WERI-Rb-1 (cell line): ENCODE measurements around the gene PCSK6.

Experiments used
- DNase-seq: peaks from one replicate; pipeline ENCODE4 v3.0.0-alpha.2; 2020
- H3K27ac ChIP-seq: fragments of 250-450 bp; sonication (Bioruptor Pico); 2 replicates; pipeline ENCODE4 v1.5.1; 2020; ENCODE audit warnings: mild to moderate bottlenecking, moderate library complexity
- H3K27me3 ChIP-seq: fragments of 250-450 bp; sonication (Bioruptor Pico); 2 replicates; pipeline ENCODE4 v1.5.1; 2021; ENCODE audit warnings: mild to moderate bottlenecking, low read depth, moderate library complexity; ENCODE audit not compliant: insufficient read depth, severe bottlenecking
- H3K36me3 ChIP-seq: fragments of 250-450 bp; sonication (Bioruptor Pico); 2 replicates; pipeline ENCODE4 v1.5.1; 2020; ENCODE audit warnings: mild to moderate bottlenecking, moderate library complexity
- H3K4me3 ChIP-seq: 2 replicates; pipeline ENCODE4 v1.5.1; 2011; ENCODE audit warnings: low read depth, mild to moderate bottlenecking, control low read depth, low read length
- H3K9me3 ChIP-seq: fragments of 250-450 bp; sonication (Bioruptor Pico); 2 replicates; pipeline ENCODE4 v1.5.1; 2021; ENCODE audit warnings: mild to moderate bottlenecking, moderate library complexity; ENCODE audit not compliant: severe bottlenecking
- CTCF ChIP-seq: IDR thresholded peaks from 2 replicates; pipeline ENCODE4 v1.5.1; 2011; ENCODE audit warnings: low read depth, mild to moderate bottlenecking, control low read depth, inconsistent platforms, low read length

The PCSK6 gene

GRCh38 chr15:101411085-101411484 is 78.4 kb downstream of the PCSK6 start:
- Histone ChIP-seq H3K4me3 (no peak overlapping the region), H3K36me3 (no peaks in the 10 kb centered on the region), H3K27me3 (no peaks in the 10 kb centered on the region), H3K9me3 (no peaks in the 10 kb centered on the region), H3K27ac (no peak overlapping the region)
- TF ChIP-seq CTCF, result no peak
- DNase-seq, result no peak

GRCh38 chr15:101410612-101411011 is 78.9 kb downstream of the PCSK6 start:
- DNase-seq, result no peak
- H3K4me3 ChIP-seq, result no peak overlapping the region
- H3K27ac ChIP-seq, result no peak overlapping the region
- no peaks in the 10 kb centered on the region for H3K9me3 ChIP-seq
- no peak for TF ChIP-seq CTCF
- no peaks in the 10 kb centered on the region for H3K36me3 ChIP-seq
- H3K27me3 ChIP-seq, result no peaks in the 10 kb centered on the region

- H3K36me3 ChIP-seq, result no peaks in the 10 kb centered on the region
- H3K27me3 ChIP-seq, result no peaks in the 10 kb centered on the region
- no peak overlapping the region for H3K27ac ChIP-seq
- no peak overlapping the region for H3K4me3 ChIP-seq
- no peaks in the 10 kb centered on the region for H3K9me3 ChIP-seq
- TF ChIP-seq CTCF, result no peak
- no peak for DNase-seq
Observed at GRCh38 chr15:101409621-101410020, 79.9 kb downstream of the PCSK6 start.

- no peaks in the 10 kb centered on the region for H3K9me3 ChIP-seq
- DNase-seq, result no peak
- TF ChIP-seq CTCF, result no peak
- H3K27me3 ChIP-seq, result no peaks in the 10 kb centered on the region
- no peaks in the 10 kb centered on the region for H3K36me3 ChIP-seq
- no peak overlapping the region; the same call in 1 of the 2 replicates for H3K27ac ChIP-seq
- H3K4me3 ChIP-seq, result no peak overlapping the region
Observed at GRCh38 chr15:101407966-101408775, 81.3 kb downstream of the PCSK6 start.

- TF ChIP-seq CTCF, result no peak
- no peaks in the 10 kb centered on the region for H3K36me3 ChIP-seq
- no peak for DNase-seq
- no peak overlapping the region for H3K4me3 ChIP-seq
- H3K27ac ChIP-seq, result no peak overlapping the region
- H3K27me3 ChIP-seq, result no peaks in the 10 kb centered on the region
- no peaks in the 10 kb centered on the region for H3K9me3 ChIP-seq
Observed at GRCh38 chr15:101407439-101407838, 82.1 kb downstream of the PCSK6 start.
